Measurements from ENCODE around the gene ALDH1L1. TPM values are rescaled to one million over a fixed set of nuclear protein-coding genes. Genes with fewer than 3 reads are reported as not detected.

ALDH1L1 gene
- total and polyA plus RNA-seq, 2 experiments from 2014 or later: 1.0 to 1.3 TPM

DNA sequence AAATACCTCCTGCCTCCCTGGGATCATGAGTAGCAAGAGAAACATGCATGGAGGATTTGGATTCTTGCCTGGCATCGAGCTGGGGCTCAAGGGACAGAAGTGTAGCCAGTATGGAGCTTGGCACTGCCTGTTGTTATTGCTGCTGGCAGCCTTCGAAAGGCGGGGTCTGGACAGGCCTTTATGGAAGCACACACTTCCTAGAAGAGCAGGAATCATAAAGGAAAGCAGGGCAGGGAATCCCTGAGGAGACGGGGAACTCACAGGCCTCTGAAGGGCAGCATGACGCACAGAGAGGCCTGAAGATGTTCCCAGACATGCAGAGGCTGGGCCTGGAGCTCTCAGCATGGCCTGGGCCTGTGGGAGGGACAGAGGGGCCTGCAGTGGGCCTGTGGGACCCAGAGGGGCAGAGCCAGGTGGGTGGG is 77.8 kb downstream of the ALDH1L1 start:
- Mint-ChIP-seq H3K36me3 (ENCODE audit: low read depth) (0 out of 3 replicates have a peak, but pooled peaks cover 1% of the 10 kb centered on the region), H3K9me3 (peaks cover 11% of the 10 kb centered on the region), H3K4me1 (no peaks in the 10 kb centered on the region; the same call in 2 of the 3 replicates), H3K27ac (no peak overlapping the region), H3K27me3 (ENCODE audit: insufficient read depth, low read depth, poor library complexity) (no peaks in the 10 kb centered on the region), H3K4me3 (no peak overlapping the region)
- Histone ChIP-seq H4K20me1 (replicated peaks; ENCODE audit: insufficient read depth) (no peaks in the 10 kb centered on the region), H3F3A (replicated peaks; ENCODE audit: low read depth) (no peaks in the 10 kb centered on the region), H3K4me1 (ENCODE audit: insufficient read depth) (no peaks in the 10 kb centered on the region), H3K79me2 (replicated peaks; ENCODE audit: insufficient read depth) (no peaks in the 10 kb centered on the region), H2AFZ (no peak overlapping the region), H3K27ac (ENCODE audit: low read depth) (no peak overlapping the region), H3K4me2 (no peak overlapping the region), H3K9me2 (ENCODE audit: insufficient read depth) (no peaks in the 10 kb centered on the region), H3K4me3 (no peak overlapping the region), H3K36me3 (ENCODE audit: insufficient read depth) (no peaks in the 10 kb centered on the region; the same call in 1 of the 2 replicates), H3K27me3 (ENCODE audit: insufficient read depth) (no peaks in the 10 kb centered on the region)
- TF ChIP-seq ZNF331 (CRISPR knock-in tag; IDR thresholded peaks at IDR 0.05; ENCODE audit: low read depth) (no peak), CREB1 (CRISPR knock-in tag; IDR thresholded peaks at IDR 0.05; ENCODE audit: low read depth) (no peak), EZH2 (IDR thresholded peaks at IDR 0.05; ENCODE audit: low read depth, unreplicated experiment) (no peak), JUNB (IDR thresholded peaks at IDR 0.05; ENCODE audit: unreplicated experiment) (no peak), ZNF114 (CRISPR knock-in tag; IDR thresholded peaks at IDR 0.05) (no peak)
- TF ChIP-seq, protein P1, sequence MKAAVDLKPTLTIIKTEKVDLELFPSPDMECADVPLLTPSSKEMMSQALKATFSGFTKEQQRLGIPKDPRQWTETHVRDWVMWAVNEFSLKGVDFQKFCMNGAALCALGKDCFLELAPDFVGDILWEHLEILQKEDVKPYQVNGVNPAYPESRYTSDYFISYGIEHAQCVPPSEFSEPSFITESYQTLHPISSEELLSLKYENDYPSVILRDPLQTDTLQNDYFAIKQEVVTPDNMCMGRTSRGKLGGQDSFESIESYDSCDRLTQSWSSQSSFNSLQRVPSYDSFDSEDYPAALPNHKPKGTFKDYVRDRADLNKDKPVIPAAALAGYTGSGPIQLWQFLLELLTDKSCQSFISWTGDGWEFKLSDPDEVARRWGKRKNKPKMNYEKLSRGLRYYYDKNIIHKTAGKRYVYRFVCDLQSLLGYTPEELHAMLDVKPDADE (IDR thresholded peaks at IDR 0.05): no peak
- TF ChIP-seq, protein P2, sequence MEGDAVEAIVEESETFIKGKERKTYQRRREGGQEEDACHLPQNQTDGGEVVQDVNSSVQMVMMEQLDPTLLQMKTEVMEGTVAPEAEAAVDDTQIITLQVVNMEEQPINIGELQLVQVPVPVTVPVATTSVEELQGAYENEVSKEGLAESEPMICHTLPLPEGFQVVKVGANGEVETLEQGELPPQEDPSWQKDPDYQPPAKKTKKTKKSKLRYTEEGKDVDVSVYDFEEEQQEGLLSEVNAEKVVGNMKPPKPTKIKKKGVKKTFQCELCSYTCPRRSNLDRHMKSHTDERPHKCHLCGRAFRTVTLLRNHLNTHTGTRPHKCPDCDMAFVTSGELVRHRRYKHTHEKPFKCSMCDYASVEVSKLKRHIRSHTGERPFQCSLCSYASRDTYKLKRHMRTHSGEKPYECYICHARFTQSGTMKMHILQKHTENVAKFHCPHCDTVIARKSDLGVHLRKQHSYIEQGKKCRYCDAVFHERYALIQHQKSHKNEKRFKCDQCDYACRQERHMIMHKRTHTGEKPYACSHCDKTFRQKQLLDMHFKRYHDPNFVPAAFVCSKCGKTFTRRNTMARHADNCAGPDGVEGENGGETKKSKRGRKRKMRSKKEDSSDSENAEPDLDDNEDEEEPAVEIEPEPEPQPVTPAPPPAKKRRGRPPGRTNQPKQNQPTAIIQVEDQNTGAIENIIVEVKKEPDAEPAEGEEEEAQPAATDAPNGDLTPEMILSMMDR (conservative IDR thresholded peaks at IDR 0.05; ENCODE audit: low read depth in 2 of 2): no peak
- TF ChIP-seq, protein P3, sequence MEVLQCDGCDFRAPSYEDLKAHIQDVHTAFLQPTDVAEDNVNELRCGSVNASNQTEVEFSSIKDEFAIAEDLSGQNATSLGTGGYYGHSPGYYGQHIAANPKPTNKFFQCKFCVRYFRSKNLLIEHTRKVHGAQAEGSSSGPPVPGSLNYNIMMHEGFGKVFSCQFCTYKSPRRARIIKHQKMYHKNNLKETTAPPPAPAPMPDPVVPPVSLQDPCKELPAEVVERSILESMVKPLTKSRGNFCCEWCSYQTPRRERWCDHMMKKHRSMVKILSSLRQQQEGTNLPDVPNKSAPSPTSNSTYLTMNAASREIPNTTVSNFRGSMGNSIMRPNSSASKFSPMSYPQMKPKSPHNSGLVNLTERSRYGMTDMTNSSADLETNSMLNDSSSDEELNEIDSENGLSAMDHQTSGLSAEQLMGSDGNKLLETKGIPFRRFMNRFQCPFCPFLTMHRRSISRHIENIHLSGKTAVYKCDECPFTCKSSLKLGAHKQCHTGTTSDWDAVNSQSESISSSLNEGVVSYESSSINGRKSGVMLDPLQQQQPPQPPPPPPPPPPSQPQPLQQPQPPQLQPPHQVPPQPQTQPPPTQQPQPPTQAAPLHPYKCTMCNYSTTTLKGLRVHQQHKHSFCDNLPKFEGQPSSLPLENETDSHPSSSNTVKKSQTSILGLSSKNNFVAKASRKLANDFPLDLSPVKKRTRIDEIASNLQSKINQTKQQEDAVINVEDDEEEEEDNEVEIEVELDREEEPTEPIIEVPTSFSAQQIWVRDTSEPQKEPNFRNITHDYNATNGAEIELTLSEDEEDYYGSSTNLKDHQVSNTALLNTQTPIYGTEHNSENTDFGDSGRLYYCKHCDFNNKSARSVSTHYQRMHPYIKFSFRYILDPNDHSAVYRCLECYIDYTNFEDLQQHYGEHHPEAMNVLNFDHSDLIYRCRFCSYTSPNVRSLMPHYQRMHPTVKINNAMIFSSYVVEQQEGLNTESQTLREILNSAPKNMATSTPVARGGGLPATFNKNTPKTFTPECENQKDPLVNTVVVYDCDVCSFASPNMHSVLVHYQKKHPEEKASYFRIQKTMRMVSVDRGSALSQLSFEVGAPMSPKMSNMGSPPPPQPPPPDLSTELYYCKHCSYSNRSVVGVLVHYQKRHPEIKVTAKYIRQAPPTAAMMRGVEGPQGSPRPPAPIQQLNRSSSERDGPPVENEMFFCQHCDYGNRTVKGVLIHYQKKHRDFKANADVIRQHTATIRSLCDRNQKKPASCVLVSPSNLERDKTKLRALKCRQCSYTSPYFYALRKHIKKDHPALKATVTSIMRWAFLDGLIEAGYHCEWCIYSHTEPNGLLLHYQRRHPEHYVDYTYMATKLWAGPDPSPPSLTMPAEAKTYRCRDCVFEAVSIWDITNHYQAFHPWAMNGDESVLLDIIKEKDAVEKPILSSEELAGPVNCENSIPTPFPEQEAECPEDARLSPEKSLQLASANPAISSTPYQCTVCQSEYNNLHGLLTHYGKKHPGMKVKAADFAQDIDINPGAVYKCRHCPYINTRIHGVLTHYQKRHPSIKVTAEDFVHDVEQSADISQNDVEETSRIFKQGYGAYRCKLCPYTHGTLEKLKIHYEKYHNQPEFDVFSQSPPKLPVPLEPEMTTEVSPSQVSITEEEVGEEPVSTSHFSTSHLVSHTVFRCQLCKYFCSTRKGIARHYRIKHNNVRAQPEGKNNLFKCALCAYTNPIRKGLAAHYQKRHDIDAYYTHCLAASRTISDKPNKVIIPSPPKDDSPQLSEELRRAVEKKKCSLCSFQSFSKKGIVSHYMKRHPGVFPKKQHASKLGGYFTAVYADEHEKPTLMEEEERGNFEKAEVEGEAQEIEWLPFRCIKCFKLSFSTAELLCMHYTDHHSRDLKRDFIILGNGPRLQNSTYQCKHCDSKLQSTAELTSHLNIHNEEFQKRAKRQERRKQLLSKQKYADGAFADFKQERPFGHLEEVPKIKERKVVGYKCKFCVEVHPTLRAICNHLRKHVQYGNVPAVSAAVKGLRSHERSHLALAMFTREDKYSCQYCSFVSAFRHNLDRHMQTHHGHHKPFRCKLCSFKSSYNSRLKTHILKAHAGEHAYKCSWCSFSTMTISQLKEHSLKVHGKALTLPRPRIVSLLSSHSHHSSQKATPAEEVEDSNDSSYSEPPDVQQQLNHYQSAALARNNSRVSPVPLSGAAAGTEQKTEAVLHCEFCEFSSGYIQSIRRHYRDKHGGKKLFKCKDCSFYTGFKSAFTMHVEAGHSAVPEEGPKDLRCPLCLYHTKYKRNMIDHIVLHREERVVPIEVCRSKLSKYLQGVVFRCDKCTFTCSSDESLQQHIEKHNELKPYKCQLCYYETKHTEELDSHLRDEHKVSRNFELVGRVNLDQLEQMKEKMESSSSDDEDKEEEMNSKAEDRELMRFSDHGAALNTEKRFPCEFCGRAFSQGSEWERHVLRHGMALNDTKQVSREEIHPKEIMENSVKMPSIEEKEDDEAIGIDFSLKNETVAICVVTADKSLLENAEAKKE (CRISPR knock-in tag; IDR thresholded peaks at IDR 0.05): no peak
- ATAC-seq (no peak), DNase-seq (ENCODE audit: low spot score) (no peak)
